ENCODE measurements around the gene HHAT. TPM values are rescaled to one million over a fixed set of nuclear protein-coding genes. Genes with fewer than 3 reads are reported as not detected.

The HHAT gene
- total RNA-seq, 4 donors from 2014 or later: 2.4 to 6.0 (median 4.4) TPM

DNA sequence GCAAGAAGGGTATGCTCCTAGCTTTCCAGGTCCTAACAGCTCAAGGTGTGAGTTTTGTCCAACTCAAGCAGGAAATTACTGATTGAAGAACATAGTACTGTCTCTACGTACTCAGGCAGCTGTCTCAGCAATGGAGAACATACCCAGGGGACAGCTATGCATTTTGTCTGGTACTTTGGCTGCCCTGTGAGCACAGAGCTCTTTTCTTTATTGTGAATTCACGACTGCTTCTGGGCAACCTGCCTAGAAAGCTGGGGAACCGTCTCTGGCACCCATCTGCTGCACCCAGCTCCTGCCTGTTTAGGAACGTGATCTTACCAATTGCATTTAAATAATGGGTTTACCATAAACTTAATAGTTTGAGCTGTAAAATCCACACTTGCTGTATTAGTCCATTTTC lies 258.1 kb downstream of the HHAT start:
- TF ChIP-seq, protein P1, sequence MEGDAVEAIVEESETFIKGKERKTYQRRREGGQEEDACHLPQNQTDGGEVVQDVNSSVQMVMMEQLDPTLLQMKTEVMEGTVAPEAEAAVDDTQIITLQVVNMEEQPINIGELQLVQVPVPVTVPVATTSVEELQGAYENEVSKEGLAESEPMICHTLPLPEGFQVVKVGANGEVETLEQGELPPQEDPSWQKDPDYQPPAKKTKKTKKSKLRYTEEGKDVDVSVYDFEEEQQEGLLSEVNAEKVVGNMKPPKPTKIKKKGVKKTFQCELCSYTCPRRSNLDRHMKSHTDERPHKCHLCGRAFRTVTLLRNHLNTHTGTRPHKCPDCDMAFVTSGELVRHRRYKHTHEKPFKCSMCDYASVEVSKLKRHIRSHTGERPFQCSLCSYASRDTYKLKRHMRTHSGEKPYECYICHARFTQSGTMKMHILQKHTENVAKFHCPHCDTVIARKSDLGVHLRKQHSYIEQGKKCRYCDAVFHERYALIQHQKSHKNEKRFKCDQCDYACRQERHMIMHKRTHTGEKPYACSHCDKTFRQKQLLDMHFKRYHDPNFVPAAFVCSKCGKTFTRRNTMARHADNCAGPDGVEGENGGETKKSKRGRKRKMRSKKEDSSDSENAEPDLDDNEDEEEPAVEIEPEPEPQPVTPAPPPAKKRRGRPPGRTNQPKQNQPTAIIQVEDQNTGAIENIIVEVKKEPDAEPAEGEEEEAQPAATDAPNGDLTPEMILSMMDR (IDR thresholded peaks at IDR 0.05; ENCODE audit: low read depth): no peak

DNA sequence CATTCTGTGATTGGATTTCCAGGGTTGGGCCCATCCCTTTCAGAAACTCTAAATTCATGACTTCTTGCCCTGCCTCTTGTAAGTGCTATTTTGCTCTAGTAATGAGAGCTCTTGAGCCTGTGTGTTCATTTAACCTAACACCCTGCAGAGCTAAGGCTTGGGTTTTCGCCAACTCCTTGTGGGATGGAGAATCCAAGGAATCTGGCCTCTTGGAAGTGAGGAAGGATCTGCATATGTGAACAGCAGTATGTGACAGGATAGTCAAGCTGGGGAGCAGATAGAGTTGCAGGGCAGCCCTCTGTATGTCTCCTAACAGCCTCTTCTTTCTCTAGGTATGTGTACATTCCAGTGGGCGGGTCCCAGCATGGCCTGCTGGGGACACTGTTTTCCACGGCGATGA lies 258.9 kb downstream of the HHAT start:
- TF ChIP-seq, protein P1 (IDR thresholded peaks at IDR 0.05; ENCODE audit: low read depth): no peak

DNA sequence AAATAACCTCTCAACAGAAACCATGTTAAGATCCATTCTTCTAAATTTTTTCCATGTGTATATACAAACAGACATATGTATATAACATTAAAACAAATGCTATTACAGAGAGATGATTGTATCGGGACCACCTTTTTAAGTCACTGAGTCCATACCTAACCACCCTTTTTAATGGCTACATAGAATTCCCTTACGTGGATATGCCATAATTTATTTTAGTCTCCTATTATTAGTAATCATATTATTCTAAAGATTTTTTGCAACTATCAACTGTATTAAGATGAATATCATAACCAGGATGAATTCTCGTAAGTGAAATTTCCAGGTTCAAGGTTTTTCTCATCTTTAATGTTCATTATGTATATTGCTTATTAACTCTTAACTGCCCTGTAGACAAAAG lies 259.7 kb downstream of the HHAT start:
- TF ChIP-seq, protein P1 (IDR thresholded peaks at IDR 0.05; ENCODE audit: low read depth): no peak

DNA sequence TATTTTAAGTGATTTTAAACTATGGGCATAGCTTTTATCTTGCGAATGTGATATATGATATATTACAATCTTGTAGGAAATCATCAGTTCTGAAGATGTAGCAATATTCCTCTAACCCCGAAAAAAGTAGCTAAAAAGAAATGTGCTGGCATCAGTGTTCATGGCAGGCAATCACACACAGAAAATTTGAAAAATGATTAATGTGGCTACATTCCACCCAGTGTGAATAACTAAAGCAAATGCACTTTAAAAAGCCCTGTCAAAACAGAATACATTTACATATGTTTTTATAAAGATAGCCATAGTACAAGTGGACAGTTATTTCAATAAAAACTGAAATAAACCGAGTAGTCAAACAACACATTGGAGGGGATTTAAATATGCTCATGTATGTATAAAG lies 260.2 kb downstream of the HHAT start:
- TF ChIP-seq, protein P1 (IDR thresholded peaks at IDR 0.05; ENCODE audit: low read depth): no peak

DNA sequence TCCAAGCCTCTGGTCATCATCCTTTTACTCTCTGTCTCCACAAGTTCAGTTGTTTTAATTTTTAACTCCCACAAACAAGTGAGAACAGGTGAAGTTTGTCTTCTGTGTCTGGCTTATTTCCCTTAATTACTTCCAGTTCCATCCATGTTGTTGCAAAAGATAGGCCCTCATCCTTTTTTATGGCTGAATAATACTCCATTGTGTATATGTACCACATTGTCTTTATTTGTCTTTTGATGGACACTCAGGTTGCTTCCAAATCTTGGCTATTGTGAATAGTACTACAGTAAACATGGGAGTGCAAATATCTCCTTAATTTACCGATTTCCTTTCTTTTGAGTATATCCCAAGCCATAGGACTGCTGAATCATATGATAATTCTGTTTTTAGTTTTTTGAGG lies 262.5 kb downstream of the HHAT start:
- TF ChIP-seq, protein P1 (IDR thresholded peaks at IDR 0.05; ENCODE audit: low read depth): no peak

DNA sequence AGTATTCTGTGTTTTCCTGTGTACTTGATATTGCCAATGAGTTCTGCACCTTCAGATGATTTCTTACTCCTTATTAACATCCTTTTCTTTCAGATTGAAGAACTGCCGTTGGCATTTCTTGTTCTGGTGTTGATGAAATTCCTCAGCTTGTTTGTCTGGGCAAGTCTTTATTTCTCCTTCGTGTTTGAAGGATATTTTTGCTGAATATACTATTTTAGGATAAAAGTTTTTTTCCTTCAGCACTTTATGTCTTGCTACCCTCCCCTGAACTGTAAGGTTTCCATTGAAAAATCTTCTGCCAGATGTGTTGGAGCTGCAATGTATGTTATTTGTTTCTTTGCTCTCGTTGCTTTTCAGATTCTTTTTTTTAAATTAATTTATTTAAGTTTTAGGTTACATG lies 265.9 kb downstream of the HHAT start:
- TF ChIP-seq, protein P1 (IDR thresholded peaks at IDR 0.05; ENCODE audit: low read depth): no peak

DNA sequence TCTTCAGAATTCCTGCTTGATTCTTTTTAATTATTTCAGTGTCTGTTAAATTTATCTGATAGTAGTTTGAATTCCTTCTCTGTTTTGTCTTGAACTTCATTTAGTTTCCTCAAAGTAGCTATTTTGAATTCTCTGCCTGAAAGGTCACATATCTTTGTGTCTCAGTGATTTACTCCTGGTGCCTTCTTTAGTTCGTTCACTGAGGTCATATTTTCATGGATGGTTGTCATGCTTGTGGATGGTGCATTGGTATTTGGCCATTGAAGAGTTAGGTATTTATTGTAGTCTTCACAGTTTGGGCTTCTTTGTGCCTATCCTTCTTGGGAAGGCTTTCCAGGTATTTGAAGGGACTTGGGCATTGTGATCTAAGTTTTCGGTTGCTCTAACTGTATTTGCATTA lies 267.9 kb downstream of the HHAT start:
- TF ChIP-seq, protein P1 (IDR thresholded peaks at IDR 0.05; ENCODE audit: low read depth): no peak

Data from subcutaneous adipose tissue (tissue), 4 donors.